HG02938 (cell line): Measurements from ENCODE around the gene ZNF831.

Experiments
- ATAC-seq: cut with Tn5 transposase; IDR thresholded peaks from one replicate; pipeline ENCODE4 v1.9.1; 2021; ENCODE audit warnings: mild to moderate bottlenecking, moderate library complexity; ENCODE audit not compliant: unreplicated experiment

Gene ZNF831

DNA sequence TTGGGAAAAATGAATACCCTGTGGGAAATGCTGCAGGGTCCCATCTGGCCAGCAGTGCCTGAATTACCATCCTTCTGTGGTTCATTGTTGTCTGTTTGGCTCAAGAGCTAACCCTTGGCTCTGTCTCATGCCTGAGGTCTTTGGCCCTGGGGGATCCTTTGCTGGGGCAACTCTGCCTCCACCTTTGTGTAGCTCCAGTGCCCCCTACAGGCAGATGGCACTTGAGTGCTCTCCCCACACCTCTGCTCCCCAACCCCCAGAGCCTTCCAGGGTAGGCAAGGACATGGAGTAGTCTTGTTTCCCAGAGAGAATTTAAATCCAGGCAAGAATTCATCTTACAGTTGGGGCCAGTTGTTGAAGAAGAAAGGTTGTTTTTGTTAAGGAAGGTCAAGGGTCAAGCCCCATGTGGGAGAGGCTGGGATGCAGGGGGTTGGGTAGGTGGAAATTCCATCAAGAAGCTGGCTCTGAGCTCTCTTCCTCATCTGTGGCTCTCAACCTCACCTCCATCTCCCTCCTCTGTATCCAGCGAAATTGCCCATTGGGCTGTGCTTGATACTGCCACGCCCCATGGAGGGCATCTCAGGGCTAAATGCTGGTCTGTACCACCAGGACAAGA is 44.2 kb downstream of the ZNF831 start:
- ATAC-seq, result no peak

DNA sequence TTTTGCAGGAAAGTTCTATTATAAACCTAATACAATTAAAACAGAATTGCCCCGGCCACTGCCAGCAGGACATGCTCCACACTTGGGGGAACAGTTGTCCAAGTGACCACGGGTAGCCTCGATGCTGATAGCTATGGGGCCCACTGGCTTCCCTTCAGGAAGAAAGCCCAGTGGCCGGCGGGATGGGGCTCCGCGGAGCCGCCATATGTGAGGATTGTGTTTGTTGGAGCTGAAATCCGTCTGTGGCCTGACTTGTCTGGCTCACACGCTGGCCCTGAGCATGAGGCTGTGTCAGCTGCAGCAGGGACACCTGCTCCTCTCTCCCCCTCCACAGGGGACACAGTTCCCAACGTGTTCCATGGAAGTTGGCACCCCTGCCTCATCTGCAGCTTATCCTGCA is 46.6 kb downstream of the ZNF831 start:
- no peak for ATAC-seq

DNA sequence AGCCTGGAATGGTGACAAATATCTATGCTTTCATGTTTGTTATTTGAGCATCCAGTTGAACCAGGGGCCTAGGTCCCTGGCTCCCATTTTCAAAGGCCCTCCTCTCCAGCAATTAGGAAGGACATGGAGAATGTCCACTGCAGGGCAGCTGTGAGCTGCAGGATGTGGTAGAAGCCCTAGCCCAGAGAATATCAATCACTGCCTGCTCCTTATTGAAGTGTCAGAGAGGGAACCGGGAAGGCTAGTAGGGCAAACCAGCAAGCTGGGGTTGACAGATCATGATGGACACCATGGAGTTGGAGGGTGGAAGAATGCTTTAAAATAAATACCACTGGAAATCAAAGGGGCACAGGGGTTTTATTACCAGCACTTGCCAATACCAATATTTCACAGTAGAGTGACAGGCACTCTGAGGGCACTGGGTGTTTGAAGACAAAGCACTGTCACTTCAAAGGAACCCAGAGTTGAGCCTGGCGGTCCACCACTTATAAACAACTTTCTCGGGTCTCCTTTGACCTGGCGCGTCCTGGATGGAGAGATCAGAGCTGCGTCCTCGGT is 47.7 kb downstream of the ZNF831 start:
- ATAC-seq, result no peak

DNA sequence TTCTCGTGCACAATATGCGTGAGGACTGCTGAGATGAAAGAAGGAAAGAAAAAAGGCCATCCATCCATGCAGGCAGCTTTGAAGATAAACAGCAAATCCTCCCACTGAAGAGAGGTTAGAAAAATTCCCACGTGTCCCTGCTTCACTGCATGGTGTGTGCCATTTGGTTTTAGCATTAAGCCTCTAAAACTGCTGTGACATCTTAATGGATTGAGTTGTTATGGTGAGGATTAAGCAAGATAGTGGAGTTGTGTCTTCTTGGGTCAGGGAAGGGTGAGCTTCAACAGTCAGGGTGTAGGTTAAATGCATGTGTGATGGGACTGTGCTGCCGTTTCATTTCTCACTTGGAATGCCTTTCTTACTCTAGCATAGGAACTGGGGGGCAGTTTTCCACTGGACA is 50.5 kb downstream of the ZNF831 start:
- ATAC-seq, result no peak

DNA sequence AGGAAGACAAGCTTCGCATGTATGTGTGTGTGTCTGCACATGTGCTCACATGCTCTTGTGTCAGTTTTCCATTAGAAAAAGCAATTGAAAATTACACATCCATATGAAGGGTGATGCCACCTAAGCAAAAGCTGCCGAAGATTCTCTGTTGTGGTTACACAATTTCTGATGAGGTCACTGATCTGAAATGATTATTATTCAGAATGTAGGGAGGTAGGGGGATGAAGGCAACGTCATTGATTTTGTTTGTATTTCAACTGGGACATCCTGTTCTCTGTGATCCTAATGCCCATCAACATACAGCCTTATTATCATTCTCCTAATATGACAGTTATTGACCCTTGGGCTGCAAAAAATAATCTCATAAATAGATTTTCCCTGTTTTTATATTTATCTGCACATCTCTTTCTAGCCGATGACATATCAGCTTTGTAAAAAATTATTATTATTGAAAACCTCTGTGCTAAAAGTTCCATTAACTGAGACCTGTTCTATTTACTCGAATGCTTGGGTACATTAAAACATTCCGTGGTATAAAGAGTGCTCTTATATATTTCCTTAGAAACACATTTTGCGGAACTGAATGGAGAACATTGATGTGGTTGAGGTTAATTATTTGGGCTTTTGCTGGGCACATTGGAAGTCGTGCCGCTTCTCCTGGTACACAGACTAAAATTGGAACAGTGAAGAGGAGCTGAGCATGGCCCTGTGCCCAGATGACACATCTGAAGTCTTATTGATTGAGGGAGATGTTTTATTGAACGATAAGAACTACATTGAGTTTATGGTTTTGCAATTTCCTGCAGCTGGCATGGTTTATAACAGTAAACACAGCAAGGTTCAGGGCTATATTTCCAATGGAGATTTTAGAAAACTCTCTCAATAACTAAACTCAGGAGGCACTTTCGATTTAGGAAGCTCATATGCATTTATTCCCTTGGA is 51.3 kb downstream of the ZNF831 start:
- ATAC-seq, result no peak

DNA sequence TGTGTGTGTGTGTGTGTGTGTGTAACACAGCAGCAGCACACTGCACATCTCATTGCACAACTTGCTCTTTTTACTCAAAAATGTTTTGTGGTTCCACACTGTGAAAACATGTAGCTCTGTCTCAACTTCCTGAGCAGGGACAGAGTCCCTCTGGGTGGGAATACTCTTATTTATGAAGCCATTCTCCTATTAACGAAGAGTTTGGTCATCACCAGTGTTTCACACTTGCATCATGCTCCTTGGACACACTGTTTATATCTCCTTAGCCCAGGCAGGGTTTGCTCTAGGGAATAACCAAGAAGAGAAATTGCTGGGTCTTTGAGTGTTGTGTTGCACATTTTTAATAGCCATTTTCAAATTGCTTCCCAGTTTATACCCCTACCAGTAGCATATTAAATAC is 53.6 kb downstream of the ZNF831 start:
- no peak for ATAC-seq

DNA sequence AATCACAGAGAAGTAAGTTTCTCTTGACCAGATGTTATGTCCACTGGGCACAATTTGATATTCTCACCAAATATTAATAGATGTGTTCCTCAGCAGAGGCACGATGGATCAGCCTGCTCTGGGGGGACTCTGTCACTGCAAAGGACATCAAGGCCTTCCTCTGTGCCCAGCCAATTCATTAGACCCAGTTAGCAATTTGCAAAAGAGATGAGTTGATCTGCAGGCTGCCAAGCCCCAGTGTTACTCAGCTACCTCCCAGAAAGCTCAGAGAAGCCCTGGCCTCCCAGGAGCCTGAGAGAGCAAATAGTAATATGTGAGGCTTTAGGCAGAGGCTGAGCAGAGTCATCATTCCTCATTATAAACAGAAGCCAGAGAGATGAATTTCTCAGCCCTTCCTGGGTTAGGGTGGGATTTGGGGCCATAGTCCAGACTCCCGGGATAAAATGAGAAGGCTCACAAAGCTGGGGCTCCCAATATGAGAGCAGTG is 54.2 kb downstream of the ZNF831 start:
- ATAC-seq, result no peak

DNA sequence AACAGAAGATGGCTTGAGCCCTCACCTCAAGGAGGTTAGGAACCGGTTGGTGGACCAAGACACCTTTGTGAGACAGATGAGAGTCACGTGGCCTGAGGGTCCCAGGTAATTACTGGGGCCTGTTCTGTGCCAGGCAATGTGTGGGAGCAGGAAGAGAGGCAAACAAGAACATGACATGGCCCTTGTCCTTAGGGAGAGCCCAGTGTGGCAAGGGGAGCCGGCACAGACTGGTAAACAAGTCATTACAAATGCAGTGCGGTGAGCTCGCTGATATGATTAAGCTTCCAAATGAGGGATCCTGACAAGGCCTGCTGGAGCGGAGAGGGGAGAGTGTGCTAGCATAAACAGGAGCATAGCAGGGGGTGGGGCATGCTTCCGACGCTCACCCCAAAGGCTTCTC is 55.6 kb downstream of the ZNF831 start:
- no peak for ATAC-seq

DNA sequence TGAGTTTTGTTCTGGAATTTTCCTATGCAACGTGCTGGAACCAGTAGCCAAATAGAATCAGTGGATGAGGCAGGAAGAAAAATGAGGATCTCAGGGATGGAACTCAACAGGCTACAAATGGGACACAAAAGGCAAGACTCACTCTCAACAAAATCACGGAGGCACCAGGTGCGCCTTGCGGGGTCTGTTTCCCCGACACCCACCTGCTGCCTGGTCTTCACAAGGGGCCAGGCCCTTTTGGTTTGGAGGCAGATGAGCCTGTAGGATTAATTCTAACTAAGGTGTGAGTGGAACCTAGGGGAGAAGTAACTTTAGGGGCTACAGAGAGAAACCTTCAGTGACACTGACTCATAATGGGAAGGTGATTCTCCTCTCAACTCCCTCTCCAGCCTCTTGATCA is 56.5 kb downstream of the ZNF831 start:
- no peak for ATAC-seq

DNA sequence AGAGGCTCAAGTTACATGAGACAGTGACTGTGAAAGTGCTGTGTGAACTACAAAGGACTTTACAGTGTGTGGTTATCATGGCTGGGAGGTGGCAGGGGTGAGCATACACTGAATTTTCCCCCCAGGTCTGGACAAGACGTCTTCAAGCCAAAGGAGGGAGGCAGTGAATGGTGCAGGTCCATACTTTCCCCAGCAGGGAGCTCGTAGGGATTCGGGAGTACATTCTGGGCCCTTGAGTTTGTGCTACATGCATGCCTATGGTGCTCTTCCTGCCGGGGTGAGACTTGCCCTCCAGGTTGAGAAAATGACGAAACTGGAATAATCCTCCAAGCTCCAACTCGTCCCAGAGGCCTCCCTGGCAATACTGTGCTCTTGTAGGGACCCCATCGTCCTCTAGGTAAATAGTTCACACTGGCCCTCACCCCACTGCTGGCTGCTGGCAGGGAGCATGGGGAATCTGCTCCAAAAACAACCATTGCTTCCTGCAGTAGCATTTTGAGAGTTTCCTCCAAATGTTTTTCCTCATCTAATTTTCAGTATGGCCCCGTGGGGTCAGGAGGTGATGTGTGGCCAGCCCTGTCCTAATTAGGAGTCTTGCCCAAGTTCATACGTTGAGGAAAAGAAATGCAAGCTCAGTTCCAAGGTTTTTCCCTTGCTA is 57.6 kb downstream of the ZNF831 start:
- ATAC-seq, result no peak

DNA sequence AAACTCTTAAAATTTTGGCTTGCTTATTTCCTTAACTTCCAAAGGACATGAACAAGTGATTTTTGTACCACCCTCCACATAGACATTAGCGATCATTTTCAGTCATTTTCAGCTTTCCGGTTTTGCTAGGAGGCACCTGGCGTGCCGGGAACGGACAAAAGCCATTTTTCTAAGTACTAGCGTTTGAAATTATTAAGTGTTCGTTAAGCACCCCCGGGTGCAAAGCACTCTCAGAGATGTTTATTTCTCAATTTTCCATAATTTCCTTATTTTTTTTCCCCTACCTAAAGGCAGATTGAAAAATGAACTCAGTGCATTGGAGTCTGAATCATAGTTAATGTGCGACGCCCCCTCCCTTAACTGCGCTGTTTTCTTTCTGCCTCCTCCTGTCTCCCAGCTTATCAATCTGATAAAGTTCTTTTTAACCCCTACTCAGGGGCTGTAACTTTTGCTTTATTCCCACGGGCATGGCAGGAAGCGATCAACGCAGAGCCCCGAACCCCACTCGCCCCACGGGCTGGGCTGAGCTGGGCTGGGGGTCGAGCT is 58.2 kb downstream of the ZNF831 start:
- no peak for ATAC-seq

DNA sequence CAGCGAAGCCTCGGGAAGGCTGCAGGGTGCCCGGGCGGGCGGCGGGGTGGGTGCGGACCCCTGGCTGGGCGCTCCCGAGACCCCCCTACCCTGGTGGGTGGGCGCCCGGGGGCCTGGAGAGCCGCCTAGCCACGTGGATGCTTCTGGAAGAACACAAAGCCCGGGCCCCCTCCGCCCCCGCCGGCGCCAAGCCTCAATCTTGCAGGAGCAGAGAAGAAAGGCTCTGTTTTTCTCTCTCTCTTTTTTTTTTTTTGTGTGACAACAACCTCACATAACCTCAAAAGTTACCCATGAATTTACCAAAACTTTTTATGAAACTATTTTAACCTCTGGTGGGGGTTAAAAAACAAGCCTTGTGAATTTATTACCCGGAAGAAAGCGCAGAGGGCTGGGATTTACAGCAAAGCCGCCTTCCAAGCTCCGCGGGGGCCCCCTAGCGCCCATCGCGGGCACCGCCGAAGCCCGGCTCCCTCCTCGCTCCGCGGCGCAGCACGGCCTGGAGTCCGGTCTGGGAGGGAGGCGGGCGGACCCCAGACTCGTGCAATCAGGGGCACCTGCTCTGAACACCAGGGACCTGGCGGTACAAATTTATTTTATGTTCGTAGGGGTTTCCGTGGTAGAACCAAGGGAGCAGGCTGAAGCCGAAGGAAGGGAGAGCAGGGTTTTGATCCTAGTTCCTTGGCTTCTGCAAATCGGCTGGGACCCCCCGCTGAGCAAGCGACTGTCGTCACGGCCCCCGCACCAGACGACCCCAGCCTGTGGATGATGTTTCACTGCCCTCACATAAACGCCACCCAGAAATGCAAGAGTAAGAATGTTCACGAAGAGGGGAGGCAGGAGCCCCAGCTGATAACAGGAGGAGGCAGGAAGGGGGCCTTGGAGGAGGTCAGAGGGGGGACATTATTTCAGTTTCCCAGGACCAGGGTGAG is 58.9 kb downstream of the ZNF831 start:
- ATAC-seq, result peak; percentile 49

DNA sequence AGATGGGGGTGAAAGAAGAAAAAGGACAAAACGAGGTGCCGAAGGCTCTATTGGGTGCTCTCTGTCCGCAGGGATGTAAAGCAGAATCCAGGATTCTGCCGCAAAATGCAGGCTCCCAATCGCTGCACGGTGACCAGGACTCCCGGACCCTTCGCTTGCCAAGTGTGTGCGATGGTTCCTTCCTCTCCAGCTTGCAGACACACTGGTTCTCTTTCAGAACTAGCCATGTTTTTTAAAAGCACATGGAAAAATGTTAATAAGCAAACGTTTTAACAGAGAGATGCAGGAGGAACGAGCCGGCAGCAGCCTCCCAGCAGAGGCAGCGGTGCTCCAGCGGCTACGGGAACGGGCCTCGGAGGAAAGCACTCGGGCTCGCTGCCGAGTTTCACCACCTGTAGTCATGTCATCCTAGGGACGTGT is 59.6 kb downstream of the ZNF831 start:
- ATAC-seq, result no peak

DNA sequence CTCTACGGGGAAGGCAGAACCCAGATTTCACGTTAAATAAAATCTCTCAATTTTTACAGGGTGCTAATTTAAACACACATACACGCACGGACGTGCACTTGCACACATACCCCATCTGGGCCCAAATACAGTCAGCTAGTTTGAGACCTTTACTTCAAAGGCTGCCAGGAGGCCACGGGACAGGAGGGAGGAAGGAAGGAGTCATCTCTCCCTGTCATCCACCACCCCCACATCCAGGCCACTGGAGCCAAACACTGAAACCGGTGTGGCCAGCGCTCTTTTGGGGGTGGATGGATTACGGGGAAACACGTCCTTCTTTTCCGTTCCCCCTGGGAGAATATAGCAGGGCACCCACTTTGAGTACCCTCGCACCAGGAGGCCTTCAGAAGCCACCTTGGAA is 60.1 kb downstream of the ZNF831 start:
- no peak for ATAC-seq

DNA sequence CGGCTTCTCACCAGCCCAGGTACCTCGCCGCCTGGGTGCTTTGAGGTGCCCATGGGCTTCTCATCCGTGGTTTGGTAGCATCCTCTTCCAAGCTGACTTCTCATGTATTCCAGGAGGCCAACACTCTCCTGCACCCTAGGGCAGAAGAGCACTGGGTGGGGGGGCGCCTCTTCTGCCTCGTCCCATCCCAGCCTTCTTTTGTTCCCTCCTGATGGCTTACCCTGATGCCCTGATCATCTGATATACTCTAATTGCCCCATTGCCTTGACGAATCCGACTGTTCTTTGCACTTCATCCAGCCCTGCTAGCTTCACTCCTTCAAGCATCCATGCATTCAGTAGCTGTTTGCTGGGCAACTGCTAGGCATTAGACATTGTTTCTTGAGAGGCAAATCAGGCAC is 60.6 kb downstream of the ZNF831 start:
- ATAC-seq, result no peak

DNA sequence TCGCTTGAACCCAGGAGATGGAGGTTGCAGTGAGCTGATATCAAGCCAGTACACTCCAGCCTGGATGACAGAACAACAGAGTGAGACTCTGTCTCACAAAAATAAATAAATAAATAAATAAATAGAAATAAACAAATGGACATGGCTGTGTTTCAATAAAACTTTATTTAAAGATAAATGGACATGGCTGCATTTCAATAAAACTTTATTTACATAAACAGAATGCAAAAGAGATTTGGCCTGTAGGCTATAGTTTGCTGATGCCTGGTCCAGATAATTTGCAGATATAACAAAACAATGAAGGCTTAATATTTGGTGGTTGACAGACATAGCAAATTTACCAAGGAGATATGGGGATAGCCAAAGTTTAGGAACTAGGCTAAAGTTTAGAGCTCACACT is 66.8 kb downstream of the ZNF831 start:
- ATAC-seq, result no peak

DNA sequence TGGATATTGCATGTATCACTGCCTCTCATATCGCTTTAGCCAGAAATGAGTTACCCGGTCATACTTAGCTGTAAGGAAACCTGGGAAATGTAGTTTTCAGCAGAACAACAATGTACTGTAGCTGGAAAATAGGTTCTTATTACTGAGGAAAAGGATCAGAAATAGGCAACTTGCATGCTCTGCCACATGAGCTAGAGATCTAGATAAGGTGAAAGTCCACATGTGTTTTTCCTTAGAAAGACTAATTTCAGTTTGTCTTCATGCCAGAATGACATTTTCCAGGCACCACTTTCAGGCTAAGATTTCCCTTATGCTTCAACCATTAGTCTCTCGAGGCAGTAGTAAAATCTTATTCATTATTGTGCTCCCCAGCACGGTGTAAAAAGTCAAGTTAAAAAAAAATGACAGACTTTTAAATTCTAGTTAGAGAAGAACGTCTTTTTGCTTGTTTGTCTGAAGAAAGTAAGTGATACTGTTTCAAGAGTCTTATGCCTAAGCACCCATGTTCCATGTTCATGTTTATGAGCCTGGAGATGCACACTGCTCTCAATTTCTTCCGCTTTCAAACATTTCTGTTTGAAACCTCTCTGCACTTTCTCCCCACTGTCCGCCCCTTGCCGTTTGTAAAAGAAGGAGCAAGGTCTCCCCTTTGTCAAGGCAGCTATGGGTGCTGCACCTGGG is 67.6 kb downstream of the ZNF831 start:
- ATAC-seq, result no peak

DNA sequence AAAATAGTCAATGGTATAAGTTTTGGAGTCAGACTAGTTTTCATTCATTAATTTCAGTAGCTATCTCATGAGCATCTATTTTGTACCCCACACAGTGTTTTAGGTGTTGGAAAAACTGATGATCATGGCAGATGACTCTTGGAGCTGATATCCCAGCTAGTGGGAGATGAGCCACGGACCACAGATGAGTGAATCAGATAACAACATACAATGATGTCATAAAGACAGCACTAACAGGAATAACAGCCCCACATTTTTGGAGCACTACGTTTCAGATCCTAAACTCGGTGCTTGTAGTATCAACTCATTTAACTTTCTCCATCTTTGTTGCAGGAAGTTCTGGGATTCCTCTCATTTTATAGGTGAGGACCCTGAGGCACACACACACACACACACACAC is 69.0 kb downstream of the ZNF831 start:
- no peak for ATAC-seq

DNA sequence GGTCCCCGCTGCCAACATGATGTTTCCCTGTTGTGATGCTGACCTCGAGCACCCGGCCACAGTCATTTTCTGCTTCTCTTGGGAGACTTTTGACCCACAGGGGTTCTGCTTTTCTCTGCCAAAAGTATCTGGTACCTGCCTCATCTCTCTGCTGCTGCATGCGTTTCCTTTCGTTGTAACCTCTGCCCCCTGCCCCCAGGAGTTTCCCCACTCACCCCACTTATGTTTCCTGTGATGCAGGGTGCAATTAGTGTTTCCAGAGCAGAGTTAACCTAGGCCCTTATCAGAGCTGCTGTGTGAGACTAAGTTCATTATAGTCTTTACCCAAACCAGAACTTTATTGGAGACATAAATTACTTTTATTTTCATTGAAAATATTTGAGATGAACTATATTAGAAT is 71.6 kb downstream of the ZNF831 start:
- ATAC-seq, result no peak

DNA sequence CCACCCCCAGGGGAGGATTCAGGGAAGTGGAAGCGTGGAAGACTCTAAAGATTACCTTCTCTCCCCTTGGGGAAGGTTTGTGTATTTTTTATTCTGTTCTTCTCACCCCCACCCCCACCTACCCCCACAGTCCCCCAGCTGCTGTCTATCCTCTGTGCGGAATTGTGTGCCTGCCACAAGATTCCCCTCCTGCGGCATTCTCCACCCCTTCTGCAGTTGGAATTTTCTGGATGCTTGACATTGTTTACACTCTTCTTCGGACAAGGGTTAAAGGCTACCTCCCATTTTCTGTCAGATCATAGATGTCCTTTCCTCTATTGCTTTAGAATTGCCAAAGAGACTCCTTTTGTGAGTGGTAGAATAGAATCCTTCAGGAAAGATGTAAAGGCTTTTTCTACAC is 76.4 kb downstream of the ZNF831 start:
- no peak for ATAC-seq
